Keratinocyte (primary cell): ENCODE data around the gene AVPR2. TPM values are rescaled to one million over a fixed set of nuclear protein-coding genes. Genes with fewer than 3 reads are reported as not detected.

ENCODE experiments used
- DNase-seq: peaks from one replicate; pipeline ENCODE4 v3.0.0-alpha.2; 2011; ENCODE audit warnings: low read depth, missing footprints, low spot score
- FAIRE-seq: peaks from 2 replicates; lab custom pipeline; 2011; peaks lifted over from hg19 to GRCh38; lab: Jason Lieb, UNC
- H2AFZ ChIP-seq: 2 replicates; pipeline ENCODE4 v1.6.0; 2012; ENCODE audit warnings: low read length, control low read depth, inconsistent platforms; ENCODE audit not compliant: control insufficient read depth
- H3K27ac ChIP-seq: 2 replicates; pipeline ENCODE4 v1.5.1; 2011; ENCODE audit warnings: low read length; ENCODE audit not compliant: control insufficient read depth, insufficient read depth
- H3K27me3 ChIP-seq: 3 replicates; pipeline ENCODE4 v1.6.0; 2011; ENCODE audit warnings: low read length; ENCODE audit not compliant: control insufficient read depth, insufficient read depth; ENCODE audit errors: extremely low read depth
- H3K36me3 ChIP-seq, 2 experiments: 2 replicates in 1 of 2; 3 replicates in 1 of 2; pipeline ENCODE4 v1.5.1; 2011; ENCODE audit warnings: low read length in 2 of 2, mild to moderate bottlenecking in 1 of 2; ENCODE audit not compliant: control insufficient read depth in 2 of 2, insufficient read depth in 2 of 2; ENCODE audit errors: extremely low read depth in 1 of 2
- H3K4me1 ChIP-seq: 3 replicates; pipeline ENCODE4 v1.5.1; 2011; ENCODE audit warnings: low read length; ENCODE audit not compliant: control insufficient read depth, insufficient read depth; ENCODE audit errors: extremely low read depth
- H3K4me2 ChIP-seq: 3 replicates; pipeline ENCODE4 v1.6.0; 2011; ENCODE audit warnings: low read depth, low read length; ENCODE audit not compliant: control insufficient read depth, insufficient read depth; ENCODE audit errors: extremely low read depth
- H3K4me3 ChIP-seq, 3 experiments: fragments of 200-600 bp in 1 of 3; sonication (generic) in 1 of 3; 2 replicates in 2 of 3; 3 replicates in 1 of 3; pipeline ENCODE4 v1.5.1; 2011 to 2016; ENCODE audit warnings: low read length in 3 of 3, mild to moderate bottlenecking in 3 of 3, control low read depth in 2 of 3, inconsistent platforms in 1 of 3, low read depth in 1 of 3, mixed read lengths in 1 of 3, mixed run types in 1 of 3, moderate library complexity in 1 of 3; ENCODE audit not compliant: control insufficient read depth in 2 of 3, insufficient read depth in 2 of 3; ENCODE audit errors: extremely low read depth in 1 of 3
- H3K79me2 ChIP-seq: 2 replicates; pipeline ENCODE4 v1.6.0; 2012; ENCODE audit warnings: low read length; ENCODE audit not compliant: control insufficient read depth, insufficient read depth
- H3K9ac ChIP-seq: 3 replicates; pipeline ENCODE4 v1.6.0; 2011; ENCODE audit warnings: low read length; ENCODE audit not compliant: control insufficient read depth, insufficient read depth; ENCODE audit errors: extremely low read depth
- H3K9me1 ChIP-seq: 3 replicates; pipeline ENCODE4 v1.6.0; 2011; ENCODE audit warnings: low read length; ENCODE audit not compliant: control insufficient read depth, insufficient read depth; ENCODE audit errors: extremely low read depth
- H3K9me3 ChIP-seq: 2 replicates; pipeline ENCODE4 v1.5.1; 2012; ENCODE audit warnings: low read depth, low read length; ENCODE audit not compliant: control insufficient read depth
- H4K20me1 ChIP-seq: 3 replicates; pipeline ENCODE4 v1.6.0; 2011; ENCODE audit warnings: low read length; ENCODE audit not compliant: control insufficient read depth, insufficient read depth; ENCODE audit errors: extremely low read depth
- EZH2 ChIP-seq: IDR thresholded peaks from one replicate; pipeline ENCODE4 v1.6.1; 2012; ENCODE audit warnings: inconsistent platforms, mild to moderate bottlenecking, low read length, moderate library complexity
- dilution Hi-C: fragments of 300-500 bp; cut with MboI; formaldehyde crosslinking; loops from one replicate; pipeline ENCODE4 v1.7.0; 2020; ENCODE audit warnings: low sequenced_read_pairs; ENCODE audit not compliant: extremely low pct_ligation_motif_present
- polyA plus RNA-seq, 5 experiments: library from polyadenylated mRNA; depleted of rRNA in 3 of 5; stranded (reverse) in 3 of 5; stranded (forward) in 1 of 5; unstranded in 1 of 5; fragments of >200 nt; gene quantifications; 1 replicate in 1 of 5; 2 replicates in 3 of 5; 3 replicates in 1 of 5; pipeline versions ENCODE4 v1.2.1 to v1.2.3, GENCODE V29; 2011 to 2012; ENCODE audit warnings: missing spikeins in 2 of 5, low read depth in 1 of 5, low replicate concordance in 1 of 5
- TF ChIP-seq, protein P1 (sequence below), 3 experiments: IDR thresholded peaks in 1 of 3; conservative IDR thresholded peaks in 1 of 3; optimal IDR thresholded peaks in 1 of 3; 2 replicates in 2 of 3; 3 replicates in 1 of 3; pipeline versions ENCODE3 to v1.5.1; 2011; ENCODE audit warnings: low read length in 3 of 3, mild to moderate bottlenecking in 3 of 3, moderate library complexity in 2 of 3, control low read depth in 1 of 3, inconsistent platforms in 1 of 3; ENCODE audit not compliant: insufficient read depth in 2 of 3; ENCODE audit errors: extremely low read depth in 1 of 3

AVPR2 gene
- polyA plus RNA-seq, 1 donor (not counting 4 experiments of a cell fraction or from before 2014, with no cell fraction given) = not detected

DNA sequence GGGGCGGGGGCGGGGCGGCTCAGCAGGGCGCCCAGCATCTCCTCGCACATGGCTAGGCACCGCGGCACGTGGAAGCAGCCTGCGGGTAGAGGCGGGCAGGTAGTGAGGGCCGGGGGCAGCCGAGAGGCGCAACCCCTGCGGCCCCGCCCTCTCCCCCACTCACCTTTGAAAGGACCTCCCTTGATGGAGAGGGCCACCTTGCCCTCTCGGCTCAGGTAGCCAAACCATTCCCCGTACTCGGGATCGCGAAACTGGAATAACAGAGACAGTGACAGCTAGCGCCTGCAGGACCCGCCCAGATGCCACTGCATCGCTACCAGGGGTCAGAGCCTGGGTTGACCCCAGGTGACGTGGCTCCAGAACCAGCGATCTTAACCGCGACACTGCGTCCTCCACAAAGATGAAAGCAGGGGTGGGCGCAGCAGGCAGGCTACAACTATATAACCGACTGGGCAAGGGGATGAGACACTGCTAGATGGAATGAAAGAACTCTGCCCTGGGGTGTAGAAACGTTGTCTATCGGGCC is 30.9 kb downstream of the AVPR2 start:
- peak overlapping the region; percentile 28 to 46 (median 40) for H3K4me3 ChIP-seq
- peak overlapping the region; percentile 62 for H3K4me2 ChIP-seq
- H2AFZ ChIP-seq = no peak overlapping the region
- no peaks in the 10 kb centered on the region for H3K9me3 ChIP-seq
- no peak overlapping the region for H3K27ac ChIP-seq
- H3K27me3 ChIP-seq = no peaks in the 10 kb centered on the region
- H4K20me1 ChIP-seq = no peaks in the 10 kb centered on the region
- no peak for TF ChIP-seq EZH2
- TF ChIP-seq, protein P1, sequence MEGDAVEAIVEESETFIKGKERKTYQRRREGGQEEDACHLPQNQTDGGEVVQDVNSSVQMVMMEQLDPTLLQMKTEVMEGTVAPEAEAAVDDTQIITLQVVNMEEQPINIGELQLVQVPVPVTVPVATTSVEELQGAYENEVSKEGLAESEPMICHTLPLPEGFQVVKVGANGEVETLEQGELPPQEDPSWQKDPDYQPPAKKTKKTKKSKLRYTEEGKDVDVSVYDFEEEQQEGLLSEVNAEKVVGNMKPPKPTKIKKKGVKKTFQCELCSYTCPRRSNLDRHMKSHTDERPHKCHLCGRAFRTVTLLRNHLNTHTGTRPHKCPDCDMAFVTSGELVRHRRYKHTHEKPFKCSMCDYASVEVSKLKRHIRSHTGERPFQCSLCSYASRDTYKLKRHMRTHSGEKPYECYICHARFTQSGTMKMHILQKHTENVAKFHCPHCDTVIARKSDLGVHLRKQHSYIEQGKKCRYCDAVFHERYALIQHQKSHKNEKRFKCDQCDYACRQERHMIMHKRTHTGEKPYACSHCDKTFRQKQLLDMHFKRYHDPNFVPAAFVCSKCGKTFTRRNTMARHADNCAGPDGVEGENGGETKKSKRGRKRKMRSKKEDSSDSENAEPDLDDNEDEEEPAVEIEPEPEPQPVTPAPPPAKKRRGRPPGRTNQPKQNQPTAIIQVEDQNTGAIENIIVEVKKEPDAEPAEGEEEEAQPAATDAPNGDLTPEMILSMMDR (optimal IDR thresholded peaks at IDR 0.05 in 1 of 3, IDR thresholded peaks at IDR 0.05 in 1 of 3, conservative IDR thresholded peaks at IDR 0.05 in 1 of 3; ENCODE audit: extremely low read depth in 1 of 3, insufficient read depth in 2 of 3, low read length in 3 of 3) = no peak
- peaks cover 28% of the 10 kb centered on the region for H3K79me2 ChIP-seq
- no peaks in the 10 kb centered on the region for H3K9me1 ChIP-seq
- dilution Hi-C loops = no loop called here
- H3K9ac ChIP-seq = peak overlapping the region; percentile 22
- DNase-seq (no peak), FAIRE-seq (no peak)
- peaks cover 3% of the 10 kb centered on the region for H3K4me1 ChIP-seq
- H3K36me3 ChIP-seq = peaks cover 0 to 7% of the 10 kb centered on the region in 2 experiments

DNA sequence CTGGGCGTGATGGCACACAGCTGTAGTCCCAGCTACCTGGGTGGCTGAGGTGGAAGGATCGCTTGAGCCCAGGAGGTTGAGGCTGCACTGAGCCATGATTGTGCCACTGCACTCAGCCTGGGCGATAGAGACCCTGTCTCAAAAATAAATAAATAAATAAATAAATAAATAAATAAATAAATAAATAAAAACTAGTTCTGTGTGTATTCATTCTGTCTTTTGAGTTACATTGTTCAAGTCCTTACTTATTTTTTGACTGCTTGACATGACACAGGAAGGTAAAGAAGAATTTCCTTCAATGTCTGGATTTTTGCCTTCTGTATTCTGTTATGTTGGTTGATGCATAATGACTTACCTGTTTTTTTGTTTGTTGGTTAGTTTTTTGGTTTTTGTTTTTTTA is 32.6 kb downstream of the AVPR2 start:
- H3K27ac ChIP-seq = no peak overlapping the region
- TF ChIP-seq, protein P1 (optimal IDR thresholded peaks at IDR 0.05 in 1 of 3, IDR thresholded peaks at IDR 0.05 in 1 of 3, conservative IDR thresholded peaks at IDR 0.05 in 1 of 3; ENCODE audit: extremely low read depth in 1 of 3, insufficient read depth in 2 of 3, low read length in 3 of 3) = no peak
- no peak for TF ChIP-seq EZH2
- no peak for DNase-seq
- peaks cover 25% of the 10 kb centered on the region for H3K79me2 ChIP-seq
- dilution Hi-C loops = no loop called here
- H3K4me2 ChIP-seq = no peak overlapping the region
- H2AFZ ChIP-seq = no peak overlapping the region
- H3K9me3 ChIP-seq = no peaks in the 10 kb centered on the region
- peaks cover 0 to 1% of the 10 kb centered on the region in 2 experiments for H3K36me3 ChIP-seq
- peaks cover 3% of the 10 kb centered on the region for H3K4me1 ChIP-seq
- no peaks in the 10 kb centered on the region for H3K9me1 ChIP-seq
- H3K27me3 ChIP-seq = no peaks in the 10 kb centered on the region
- FAIRE-seq = no peak
- no peak overlapping the region for H3K9ac ChIP-seq
- no peaks in the 10 kb centered on the region for H4K20me1 ChIP-seq
- H3K4me3 ChIP-seq = no peak overlapping the region
